ENCODE measurements around the gene ACBD4. TPM values are rescaled to one million over a fixed set of nuclear protein-coding genes. Genes with fewer than 3 reads are reported as not detected.

ACBD4 gene
- total RNA-seq, 1 donor from 2014 or later = 11.5 TPM

DNA sequence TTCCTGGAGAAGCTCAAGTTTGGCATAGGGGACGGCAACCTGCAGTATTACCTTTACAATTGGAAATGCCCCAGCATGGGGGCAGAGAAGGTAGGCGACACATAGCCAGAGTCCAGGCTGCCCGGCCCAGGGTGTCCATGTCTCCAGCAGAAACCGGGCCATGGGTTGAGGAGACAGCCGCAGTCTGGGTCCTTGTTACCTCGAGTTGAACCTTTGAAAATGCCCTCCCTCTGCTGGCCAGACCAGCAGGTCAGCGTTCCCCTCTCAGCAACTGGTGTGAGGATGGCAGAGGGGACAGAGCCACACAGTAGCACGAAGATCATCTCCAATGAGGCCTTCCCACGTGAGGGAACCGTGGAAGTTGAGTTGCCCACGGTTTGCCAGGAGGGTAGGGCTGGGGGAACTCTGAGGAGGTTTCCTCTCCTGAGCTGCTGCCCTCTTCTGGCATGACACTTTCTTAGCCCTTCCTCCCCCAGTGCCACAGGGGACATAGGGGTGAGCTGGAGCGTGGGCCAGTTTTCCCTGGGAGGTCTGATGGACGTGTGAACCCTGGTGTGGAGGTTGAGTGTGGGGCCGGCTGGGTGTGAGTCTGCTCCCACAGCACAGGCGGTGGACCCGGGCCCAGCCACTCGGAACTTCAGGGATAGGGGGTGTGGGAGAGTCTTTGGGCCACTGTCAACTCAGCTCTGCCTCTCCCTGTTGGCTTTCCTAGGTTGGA is 30.4 kb upstream of the ACBD4 start:
- Mint-ChIP-seq H3K27me3 (no peaks in the 10 kb centered on the region), H3K4me1 (ENCODE audit: unreplicated experiment) (peaks cover 16% of the 10 kb centered on the region), H3K4me3 (no peak overlapping the region), H3K36me3 (peaks cover 17% of the 10 kb centered on the region), H3K27ac (no peak overlapping the region), H3K9me3 (no peaks in the 10 kb centered on the region)
- no peak for DNase-seq (ENCODE audit: extremely low spot score, unreplicated experiment)
- TF ChIP-seq, protein P1, sequence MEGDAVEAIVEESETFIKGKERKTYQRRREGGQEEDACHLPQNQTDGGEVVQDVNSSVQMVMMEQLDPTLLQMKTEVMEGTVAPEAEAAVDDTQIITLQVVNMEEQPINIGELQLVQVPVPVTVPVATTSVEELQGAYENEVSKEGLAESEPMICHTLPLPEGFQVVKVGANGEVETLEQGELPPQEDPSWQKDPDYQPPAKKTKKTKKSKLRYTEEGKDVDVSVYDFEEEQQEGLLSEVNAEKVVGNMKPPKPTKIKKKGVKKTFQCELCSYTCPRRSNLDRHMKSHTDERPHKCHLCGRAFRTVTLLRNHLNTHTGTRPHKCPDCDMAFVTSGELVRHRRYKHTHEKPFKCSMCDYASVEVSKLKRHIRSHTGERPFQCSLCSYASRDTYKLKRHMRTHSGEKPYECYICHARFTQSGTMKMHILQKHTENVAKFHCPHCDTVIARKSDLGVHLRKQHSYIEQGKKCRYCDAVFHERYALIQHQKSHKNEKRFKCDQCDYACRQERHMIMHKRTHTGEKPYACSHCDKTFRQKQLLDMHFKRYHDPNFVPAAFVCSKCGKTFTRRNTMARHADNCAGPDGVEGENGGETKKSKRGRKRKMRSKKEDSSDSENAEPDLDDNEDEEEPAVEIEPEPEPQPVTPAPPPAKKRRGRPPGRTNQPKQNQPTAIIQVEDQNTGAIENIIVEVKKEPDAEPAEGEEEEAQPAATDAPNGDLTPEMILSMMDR (conservative IDR thresholded peaks at IDR 0.05) = no peak

- H3K4me3 Mint-ChIP-seq = no peak overlapping the region
Observed at GRCh38 chr17:45106096-45106495, 29.4 kb upstream of the ACBD4 start.

DNA sequence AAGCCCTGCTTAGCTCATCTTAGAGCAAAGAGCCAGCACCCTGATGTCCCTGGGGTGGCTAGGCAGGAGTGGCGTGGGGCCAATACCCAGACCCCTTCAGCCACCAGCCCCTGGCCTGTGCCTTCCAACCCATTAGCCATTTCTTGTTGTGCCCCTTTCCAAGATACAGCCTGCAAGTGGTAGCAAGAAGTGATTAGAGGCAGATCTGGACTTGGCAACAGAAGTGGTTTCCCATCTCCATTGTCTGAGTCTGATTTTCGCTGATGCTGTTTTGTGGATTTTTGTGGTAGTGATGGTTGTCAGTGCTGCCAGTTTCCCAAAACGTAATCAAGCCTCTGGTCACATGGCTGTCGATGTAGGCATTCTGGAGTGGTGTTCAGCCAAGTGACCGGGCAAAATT is 28.9 kb upstream of the ACBD4 start:
- Mint-ChIP-seq H3K27me3 (no peaks in the 10 kb centered on the region), H3K9me3 (no peaks in the 10 kb centered on the region), H3K36me3 (peaks cover 16% of the 10 kb centered on the region), H3K4me3 (no peak overlapping the region), H3K4me1 (ENCODE audit: unreplicated experiment) (peaks cover 16% of the 10 kb centered on the region), H3K27ac (no peak overlapping the region)
- DNase-seq (ENCODE audit: extremely low spot score, unreplicated experiment) = no peak
- TF ChIP-seq, protein P1 (conservative IDR thresholded peaks at IDR 0.05) = no peak

More at GRCh38 chr17:45106096-45106495, 29.4 kb upstream of the ACBD4 start:
- Mint-ChIP-seq H3K27me3 (no peaks in the 10 kb centered on the region), H3K4me1 (ENCODE audit: unreplicated experiment) (peaks cover 16% of the 10 kb centered on the region), H3K36me3 (peaks cover 17% of the 10 kb centered on the region), H3K9me3 (no peaks in the 10 kb centered on the region), H3K27ac (no peak overlapping the region)
- no peak for DNase-seq (ENCODE audit: extremely low spot score, unreplicated experiment)
- TF ChIP-seq, protein P1 (conservative IDR thresholded peaks at IDR 0.05) = no peak

GRCh38 chr17:45107293-45108010 is 28.0 kb upstream of the ACBD4 start:
- Mint-ChIP-seq H3K27ac (no peak overlapping the region), H3K9me3 (no peaks in the 10 kb centered on the region), H3K4me1 (ENCODE audit: unreplicated experiment) (peaks cover 8% of the 10 kb centered on the region), H3K36me3 (peaks cover 10% of the 10 kb centered on the region), H3K4me3 (no peak overlapping the region), H3K27me3 (no peaks in the 10 kb centered on the region)
- DNase-seq (ENCODE audit: extremely low spot score, unreplicated experiment) = no peak
- TF ChIP-seq, protein P1 (conservative IDR thresholded peaks at IDR 0.05) = no peak

- Mint-ChIP-seq H3K27me3 (no peaks in the 10 kb centered on the region), H3K4me3 (no peak overlapping the region), H3K36me3 (peaks cover 6% of the 10 kb centered on the region), H3K27ac (no peak overlapping the region), H3K4me1 (ENCODE audit: unreplicated experiment) (peaks cover 5% of the 10 kb centered on the region), H3K9me3 (no peaks in the 10 kb centered on the region)
- no peak for DNase-seq (ENCODE audit: extremely low spot score, unreplicated experiment)
- TF ChIP-seq, protein P1 (conservative IDR thresholded peaks at IDR 0.05) = no peak
Observed at GRCh38 chr17:45108051-45108450, 27.4 kb upstream of the ACBD4 start.

All from type B pancreatic cell (in vitro differentiated cells).